ENCODE results near the gene MYL6.
A peak's percentile ranks its signal among the peaks of the same experiment; 100 is the strongest.

Gene MYL6

GRCh38 chr12:56158926-56159461 is 835 bp downstream of the MYL6 start:
- ChIA-PET POLR2A (interaction anchor here (0.7 to 2.4 kb wide), 8 partner anchors 9 to 63 kb away, joined by 3 to 23 read pairs (median 8); partner anchors contain the start of genes ESYT1, RNF41, SMARCC2 and ZC3H10), CTCF (no interaction called here)
- TF ChIP-seq PKNOX1 (IDR thresholded peaks at IDR 0.05) (peak; percentile 89), BHLHE40 (IDR thresholded peaks at IDR 0.05; ENCODE audit: borderline replicate concordance) (no peak)
- peak; percentile 53 for DNase-seq (ENCODE audit: extremely low spot score)

GRCh38 chr12:56159482-56160192 is 1.5 kb downstream of the MYL6 start:
- ChIA-PET CTCF (no interaction called here), POLR2A (interaction anchor here (0.7 to 2.4 kb wide), 9 partner anchors 10 to 62 kb away, joined by 3 to 23 read pairs (median 8); partner anchors contain the start of genes ESYT1, RNF41, SMARCC2 and ZC3H10)
- no peak for DNase-seq (ENCODE audit: extremely low spot score)
- no peak for TF ChIP-seq ELF4 (IDR thresholded peaks at IDR 0.05)
- no peak for TF ChIP-seq SUZ12 (IDR thresholded peaks at IDR 0.05)
- TF ChIP-seq BHLHE40 (IDR thresholded peaks at IDR 0.05; ENCODE audit: borderline replicate concordance) = no peak
- no peak for TF ChIP-seq FOXM1 (IDR thresholded peaks at IDR 0.05; ENCODE audit: borderline replicate concordance)
- no peak for TF ChIP-seq NFRKB (IDR thresholded peaks at IDR 0.05)
- TF ChIP-seq PKNOX1 (IDR thresholded peaks at IDR 0.05) = no peak
- no peak for TF ChIP-seq CTBP1 (IDR thresholded peaks at IDR 0.05; ENCODE audit: borderline replicate concordance)
- no peak for TF ChIP-seq LEF1 (IDR thresholded peaks at IDR 0.05; ENCODE audit: borderline replicate concordance)
- TF ChIP-seq ARNT (IDR thresholded peaks at IDR 0.05) = no peak
- no peak for TF ChIP-seq ZNF384 (IDR thresholded peaks at IDR 0.05)
- no peak for TF ChIP-seq FOXA1 (IDR thresholded peaks at IDR 0.05)
- TF ChIP-seq HDGF (IDR thresholded peaks at IDR 0.05; ENCODE audit: borderline replicate concordance) = no peak
- no peak for TF ChIP-seq SP1 (IDR thresholded peaks at IDR 0.05)

GRCh38 chr12:56160193-56160763 is 2.1 kb downstream of the MYL6 start:
- DNase-seq (ENCODE audit: extremely low spot score) = no peak
- CTCF ChIA-PET = no interaction called here
- no peak for TF ChIP-seq FOXK2 (IDR thresholded peaks at IDR 0.05)
- POLR2A ChIA-PET = interaction anchor here (1.2 to 2.4 kb wide), 3 partner anchors 33 to 42 kb away, joined by 3 to 23 read pairs (median 9); partner anchors contain the start of genes ESYT1 and ZC3H10

DNA sequence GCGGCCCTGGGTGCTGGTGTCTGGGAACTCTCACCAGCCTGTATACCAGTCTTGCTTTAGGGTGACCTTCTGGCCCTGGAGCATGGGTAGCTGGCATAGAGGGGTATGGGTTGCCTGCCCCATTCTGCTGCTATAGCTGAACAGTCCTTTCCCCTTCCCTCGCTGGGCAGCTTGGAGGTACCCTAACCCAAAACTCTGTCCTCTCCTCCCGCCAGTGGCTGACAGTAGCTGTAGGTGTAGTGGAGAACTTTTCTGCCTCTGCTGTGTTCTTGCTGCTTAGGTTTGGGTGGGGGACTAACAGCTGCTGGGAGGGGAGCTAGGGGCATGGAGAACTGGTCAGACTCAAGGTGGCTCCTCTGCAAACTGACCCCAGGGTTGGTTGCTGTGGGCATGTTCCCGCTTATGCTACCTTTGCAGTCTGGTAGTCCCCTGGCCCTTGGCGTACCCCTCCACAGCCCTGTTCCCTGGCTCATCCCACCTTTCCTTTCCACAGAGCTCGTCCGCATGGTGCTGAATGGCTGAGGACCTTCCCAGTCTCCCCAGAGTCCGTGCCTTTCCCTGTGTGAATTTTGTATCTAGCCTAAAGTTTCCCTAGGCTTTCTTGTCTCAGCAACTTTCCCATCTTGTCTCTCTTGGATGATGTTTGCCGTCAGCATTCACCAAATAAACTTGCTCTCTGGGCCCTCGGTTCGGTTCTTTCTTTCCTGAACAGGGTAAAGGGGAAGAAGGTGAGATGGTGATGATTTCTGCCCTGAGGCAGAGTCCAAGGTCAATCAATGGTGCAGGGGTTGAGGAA is 2.9 kb downstream of the MYL6 start:
- CTCF ChIA-PET = interaction anchor here (0.6 kb wide), 1 partner anchor 43 kb away, joined by 6 read pairs; the partner anchor contains the start of gene ZC3H10
- no peak for TF ChIP-seq L3MBTL2 (conservative IDR thresholded peaks at IDR 0.05)
- TF ChIP-seq TARDBP (IDR thresholded peaks at IDR 0.05) = no peak
- POLR2A ChIA-PET = interaction anchor here (1.2 to 1.8 kb wide), 4 partner anchors 9 to 43 kb away, joined by 3 to 9 read pairs (median 4); partner anchors contain the start of genes ESYT1, SMARCC2 and ZC3H10
- DNase-seq (ENCODE audit: extremely low spot score) = no peak

- ChIA-PET POLR2A (interaction anchor here (0.9 to 1.8 kb wide), 5 partner anchors 8 to 34 kb away, joined by 3 to 9 read pairs (median 5); partner anchors contain the start of genes ESYT1 and SMARCC2), CTCF (interaction anchor here (0.6 kb wide), 1 partner anchor 44 kb away, joined by 6 read pairs; the partner anchor contains the start of gene ZC3H10)
- no peak for DNase-seq (ENCODE audit: extremely low spot score)
- peak; percentile 4; the same call in 1 of the 2 replicates for TF ChIP-seq PKNOX1 (IDR thresholded peaks at IDR 0.05)
- no peak for TF ChIP-seq ARNT (IDR thresholded peaks at IDR 0.05)
- TF ChIP-seq LEF1 (IDR thresholded peaks at IDR 0.05; ENCODE audit: borderline replicate concordance) = no peak
- TF ChIP-seq HDGF (IDR thresholded peaks at IDR 0.05; ENCODE audit: borderline replicate concordance) = no peak
Observed at GRCh38 chr12:56161690-56162351, 3.7 kb downstream of the MYL6 start.

All from HEK293T (cell line).